ENCODE results near the gene GPC6. TPM values are rescaled to one million over a fixed set of nuclear protein-coding genes. Genes with fewer than 3 reads are reported as not detected.

GPC6 gene
- total RNA-seq, 2 donors from 2014 or later: 1.6 to 4.0 TPM

DNA sequence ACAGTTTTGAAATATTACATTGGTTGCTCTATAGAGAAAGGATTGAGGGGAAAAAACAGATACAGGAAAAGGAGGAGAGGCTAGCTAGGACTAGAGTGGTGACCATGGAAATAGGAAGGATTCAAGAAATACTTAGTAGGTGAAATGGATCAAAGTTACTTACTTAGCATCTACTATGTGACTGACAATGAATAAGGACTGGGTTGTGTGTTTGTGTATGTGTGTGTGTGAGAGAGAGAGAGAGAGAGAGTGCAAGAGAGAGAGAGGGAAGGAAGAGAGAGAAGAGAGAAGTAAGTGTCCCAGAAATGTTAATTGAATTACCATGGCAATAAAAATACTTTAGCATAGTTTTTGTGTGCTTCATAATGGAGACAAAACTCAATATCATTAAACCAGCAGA is 7.9 kb downstream of the GPC6 start:
- Histone ChIP-seq H3K27me3 (no peaks in the 10 kb centered on the region), H3K4me3 (no peak overlapping the region), H3K36me3 (replicated peaks in 1 of 2; ENCODE audit: insufficient read depth in 1 of 2, low read depth in 2 of 2) (no peaks in the 10 kb centered on the region), H3K9me3 (no peaks in the 10 kb centered on the region), H3K4me1 (no peaks in the 10 kb centered on the region), H3K27ac (no peak overlapping the region)
- intact Hi-C loops (cut with DNase I): no loop called here
- DNase-seq (no peak), ATAC-seq (no peak)
- no peak for TF ChIP-seq POLR2A (IDR thresholded peaks at IDR 0.05)
- TF ChIP-seq, protein P1, sequence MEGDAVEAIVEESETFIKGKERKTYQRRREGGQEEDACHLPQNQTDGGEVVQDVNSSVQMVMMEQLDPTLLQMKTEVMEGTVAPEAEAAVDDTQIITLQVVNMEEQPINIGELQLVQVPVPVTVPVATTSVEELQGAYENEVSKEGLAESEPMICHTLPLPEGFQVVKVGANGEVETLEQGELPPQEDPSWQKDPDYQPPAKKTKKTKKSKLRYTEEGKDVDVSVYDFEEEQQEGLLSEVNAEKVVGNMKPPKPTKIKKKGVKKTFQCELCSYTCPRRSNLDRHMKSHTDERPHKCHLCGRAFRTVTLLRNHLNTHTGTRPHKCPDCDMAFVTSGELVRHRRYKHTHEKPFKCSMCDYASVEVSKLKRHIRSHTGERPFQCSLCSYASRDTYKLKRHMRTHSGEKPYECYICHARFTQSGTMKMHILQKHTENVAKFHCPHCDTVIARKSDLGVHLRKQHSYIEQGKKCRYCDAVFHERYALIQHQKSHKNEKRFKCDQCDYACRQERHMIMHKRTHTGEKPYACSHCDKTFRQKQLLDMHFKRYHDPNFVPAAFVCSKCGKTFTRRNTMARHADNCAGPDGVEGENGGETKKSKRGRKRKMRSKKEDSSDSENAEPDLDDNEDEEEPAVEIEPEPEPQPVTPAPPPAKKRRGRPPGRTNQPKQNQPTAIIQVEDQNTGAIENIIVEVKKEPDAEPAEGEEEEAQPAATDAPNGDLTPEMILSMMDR (IDR thresholded peaks at IDR 0.05): no peak

DNA sequence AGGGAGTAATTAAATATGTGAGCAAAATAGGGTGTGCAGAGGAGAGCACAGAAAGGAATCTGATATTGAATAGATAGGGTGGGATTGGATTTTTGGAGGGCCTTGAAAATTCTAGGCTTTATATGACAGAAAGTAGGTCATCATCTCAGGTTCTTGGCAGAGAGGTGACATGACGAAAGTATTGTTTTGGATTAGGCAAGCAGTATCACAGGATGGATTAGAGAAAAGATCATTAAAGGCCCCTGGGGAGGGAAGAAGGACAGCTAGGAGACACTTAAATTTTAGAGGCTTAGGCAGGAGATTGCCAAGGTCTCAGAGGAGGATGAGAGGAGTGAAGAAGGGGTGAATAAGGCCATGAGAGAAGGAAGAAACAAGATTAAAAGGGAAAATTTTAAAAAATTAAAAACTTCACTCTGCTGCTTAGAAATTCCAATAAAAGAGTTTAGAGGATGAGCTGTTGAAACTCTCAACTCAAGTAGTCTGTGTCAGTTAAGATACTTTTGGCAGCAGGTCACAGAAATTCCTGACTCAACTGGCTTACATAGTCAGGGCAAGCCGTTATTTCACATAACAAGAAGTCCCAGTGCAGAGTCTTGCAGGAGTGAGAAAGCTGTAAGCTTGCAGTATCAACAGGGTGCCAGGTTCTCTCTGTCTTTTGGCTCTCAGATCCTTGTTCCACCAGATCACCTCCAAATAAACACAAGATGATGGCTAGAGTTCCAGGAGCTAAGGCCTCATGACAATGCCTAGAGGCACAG is 8.8 kb downstream of the GPC6 start:
- H3K4me1 ChIP-seq: no peaks in the 10 kb centered on the region
- ATAC-seq (no peak), DNase-seq (no peak)
- no peaks in the 10 kb centered on the region for H3K27me3 ChIP-seq
- H3K27ac ChIP-seq: no peak overlapping the region
- intact Hi-C loops (cut with DNase I): no loop called here
- 69 to 83% methylated on average over 2 of the region's 2 CpGs for WGBS, 2 donors
- H3K4me3 ChIP-seq: no peak overlapping the region
- no peaks in the 10 kb centered on the region for H3K9me3 ChIP-seq
- no peak for TF ChIP-seq POLR2A (IDR thresholded peaks at IDR 0.05)
- TF ChIP-seq, protein P1 (IDR thresholded peaks at IDR 0.05): no peak
- no peaks in the 10 kb centered on the region for H3K36me3 ChIP-seq (replicated peaks in 1 of 2; ENCODE audit: insufficient read depth in 1 of 2, low read depth in 2 of 2)

DNA sequence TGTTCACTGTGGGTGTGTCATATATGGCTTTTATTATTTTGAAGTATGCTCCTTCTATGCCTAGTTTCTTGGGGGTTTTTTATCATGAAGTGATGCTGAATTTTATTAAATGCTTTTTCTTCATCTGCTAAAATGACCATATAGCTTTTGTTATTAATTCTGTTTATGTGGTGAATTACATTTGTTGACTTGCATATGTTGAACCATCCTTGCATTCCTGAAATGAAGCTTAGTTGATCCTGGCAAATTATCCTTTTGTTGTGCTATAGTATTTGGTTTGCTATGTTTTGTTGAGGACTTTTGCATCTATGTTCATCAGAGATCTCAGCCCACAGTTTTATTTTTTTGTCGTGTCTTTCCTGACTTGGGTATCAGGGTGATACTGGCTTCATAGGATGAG is 12.1 kb downstream of the GPC6 start:
- no peak for DNase-seq
- intact Hi-C loops (cut with DNase I): no loop called here
- no peaks in the 10 kb centered on the region for H3K9me3 ChIP-seq
- no peaks in the 10 kb centered on the region for H3K36me3 ChIP-seq (replicated peaks in 1 of 2; ENCODE audit: insufficient read depth in 1 of 2, low read depth in 2 of 2)
- H3K27me3 ChIP-seq: no peaks in the 10 kb centered on the region
- TF ChIP-seq, protein P1 (IDR thresholded peaks at IDR 0.05): no peak
- no peak for TF ChIP-seq POLR2A (IDR thresholded peaks at IDR 0.05)
- H3K27ac ChIP-seq: no peak overlapping the region
- ATAC-seq: no peak
- no peak overlapping the region for H3K4me3 ChIP-seq
- 86 to 96% methylated on average over 1 of the region's 1 CpG for WGBS, 2 donors
- no peaks in the 10 kb centered on the region for H3K4me1 ChIP-seq

DNA sequence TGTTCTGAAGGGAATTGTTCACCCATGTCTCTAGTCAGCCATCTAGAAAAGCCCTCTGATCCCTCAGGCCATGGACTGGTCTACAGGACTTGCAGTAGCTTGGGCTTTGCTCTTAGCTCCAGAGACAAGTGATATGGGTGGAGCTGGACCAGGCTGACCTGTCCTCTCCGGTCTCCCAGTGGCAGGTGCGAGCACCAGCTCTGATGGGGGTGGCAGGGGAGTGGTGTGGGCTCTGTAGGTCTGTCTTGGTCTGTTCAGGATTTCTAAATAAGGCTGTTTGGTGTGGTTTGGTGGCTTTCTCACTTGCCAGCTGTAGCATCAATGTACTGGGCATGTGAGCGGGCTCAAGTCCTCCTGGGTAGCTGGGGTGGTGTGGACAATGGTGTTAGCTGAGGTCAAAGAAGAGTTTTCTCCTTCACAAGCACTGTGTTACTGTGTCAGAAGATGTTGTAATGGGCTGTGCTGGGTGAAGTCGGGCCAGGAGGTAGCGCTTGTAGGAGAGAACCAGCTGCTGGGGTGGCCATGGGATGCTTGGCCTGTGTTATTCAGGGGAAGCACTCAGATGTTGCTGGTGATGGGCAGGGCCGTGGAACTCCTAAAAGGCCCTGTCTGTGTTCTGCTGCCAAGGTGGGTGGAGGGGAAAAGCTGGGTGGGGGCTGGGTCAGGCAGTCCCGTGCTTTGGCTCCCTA is 16.9 kb downstream of the GPC6 start:
- no peaks in the 10 kb centered on the region for H3K9me3 ChIP-seq
- no peaks in the 10 kb centered on the region for H3K27me3 ChIP-seq
- 89 to 94% methylated on average over 5 to 7 of the region's 7 CpGs for WGBS, 2 donors
- H3K36me3 ChIP-seq (replicated peaks in 1 of 2; ENCODE audit: insufficient read depth in 1 of 2, low read depth in 2 of 2): no peaks in the 10 kb centered on the region
- H3K27ac ChIP-seq: no peak overlapping the region
- intact Hi-C loops (cut with DNase I): no loop called here
- no peak for DNase-seq
- H3K4me1 ChIP-seq: peaks cover 2% of the 10 kb centered on the region
- no peak overlapping the region for H3K4me3 ChIP-seq
- no peak for TF ChIP-seq POLR2A (IDR thresholded peaks at IDR 0.05)
- TF ChIP-seq, protein P1 (IDR thresholded peaks at IDR 0.05): no peak
- ATAC-seq: no peak
